K562 (cell line): ENCODE measurements around the gene UFSP1.

Experiments
- ARNT ChIP-seq, 2 experiments: fragments of 450-650 bp; IDR thresholded peaks; 2 replicates each; pipeline ENCODE4 v1.6.1; 2016; ENCODE audit warnings: mild to moderate bottlenecking in 1 of 2
- ATF7 ChIP-seq: fragments of 450-650 bp; IDR thresholded peaks from 2 replicates; pipeline ENCODE4 v1.7.1; 2014; ENCODE audit warnings: mild to moderate bottlenecking, moderate library complexity
- EP300 ChIP-seq: IDR thresholded peaks from 2 replicates; pipeline ENCODE4 v1.6.1; 2012; ENCODE audit warnings: low read length, improper control_type of control experiment
- FOXA1 ChIP-seq: fragments of 450-650 bp; IDR thresholded peaks from 2 replicates; pipeline ENCODE4 v1.6.1; 2016; ENCODE audit warnings: mild to moderate bottlenecking, borderline replicate concordance
- MTF1 ChIP-seq: fragments of 250-450 bp; sonication (Bioruptor Pico); IDR thresholded peaks from 2 replicates; pipeline ENCODE4 v1.9.0; 2021; ENCODE audit warnings: moderate library complexity, mild to moderate bottlenecking, inconsistent platforms, borderline replicate concordance
- SMAD2 ChIP-seq: fragments of 150-350 bp; IDR thresholded peaks from 2 replicates; pipeline ENCODE4 v1.6.1; 2014; ENCODE audit warnings: low read depth, mild to moderate bottlenecking, low read length
- TBP ChIP-seq: optimal IDR thresholded peaks from 2 replicates; pipeline ENCODE3; 2011; ENCODE audit warnings: low read depth, low read length, improper control_type of control experiment
- ZNF124 ChIP-seq: sonication (generic); formaldehyde crosslinking; IDR thresholded peaks from 2 replicates; pipeline ENCODE4 v1.8.1; 2022; ENCODE audit warnings: missing genetic modification reagents
- TF ChIP-seq, protein P1 (sequence below): fragments of 450-650 bp; conservative IDR thresholded peaks from 2 replicates; pipeline ENCODE4 v1.6.1; 2016; ENCODE audit warnings: missing genetic modification characterization, low read depth, mild to moderate bottlenecking, missing compliant biosample characterization, moderate library complexity
- TF ChIP-seq, protein P2 (sequence below), 3 experiments: IDR thresholded peaks in 2 of 3; conservative IDR thresholded peaks in 1 of 3; 2 replicates each; pipeline ENCODE4 v1.5.1; 2011 to 2012; ENCODE audit warnings: low read length in 3 of 3, mild to moderate bottlenecking in 3 of 3, control low read depth in 2 of 3, improper control_type of control experiment in 1 of 3, inconsistent platforms in 1 of 3, low read depth in 1 of 3, mixed read lengths in 1 of 3, moderate library complexity in 1 of 3; ENCODE audit not compliant: insufficient read depth in 2 of 3
- TF ChIP-seq, protein P3 (sequence below): fragments of 450-650 bp; IDR thresholded peaks from 2 replicates; pipeline ENCODE4 v1.7.1; 2018; ENCODE audit warnings: mild to moderate bottlenecking, low read depth; ENCODE audit not compliant: partially characterized antibody

DNA sequence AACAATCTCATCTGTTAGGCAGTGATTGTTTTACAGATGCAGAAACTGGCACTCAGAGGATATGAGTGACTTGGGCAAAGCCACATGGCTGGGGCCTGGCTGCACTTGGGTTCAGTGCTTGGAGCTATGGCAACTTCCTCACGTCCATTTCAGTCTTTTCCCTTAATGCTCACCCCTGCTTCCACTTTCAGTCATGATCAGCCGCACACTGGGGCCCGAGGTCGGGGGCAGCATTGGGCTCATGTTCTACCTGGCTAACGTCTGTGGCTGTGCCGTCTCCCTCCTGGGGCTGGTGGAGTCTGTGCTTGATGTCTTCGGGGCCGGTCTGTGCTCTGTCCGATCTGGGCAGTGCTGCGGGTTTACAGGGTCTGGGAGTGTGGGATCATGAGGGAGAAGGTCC is 34.0 kb downstream of the UFSP1 start:
- TF ChIP-seq, protein P1, sequence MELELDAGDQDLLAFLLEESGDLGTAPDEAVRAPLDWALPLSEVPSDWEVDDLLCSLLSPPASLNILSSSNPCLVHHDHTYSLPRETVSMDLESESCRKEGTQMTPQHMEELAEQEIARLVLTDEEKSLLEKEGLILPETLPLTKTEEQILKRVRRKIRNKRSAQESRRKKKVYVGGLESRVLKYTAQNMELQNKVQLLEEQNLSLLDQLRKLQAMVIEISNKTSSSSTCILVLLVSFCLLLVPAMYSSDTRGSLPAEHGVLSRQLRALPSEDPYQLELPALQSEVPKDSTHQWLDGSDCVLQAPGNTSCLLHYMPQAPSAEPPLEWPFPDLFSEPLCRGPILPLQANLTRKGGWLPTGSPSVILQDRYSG (tag), result no peak
- TF ChIP-seq, protein P2, sequence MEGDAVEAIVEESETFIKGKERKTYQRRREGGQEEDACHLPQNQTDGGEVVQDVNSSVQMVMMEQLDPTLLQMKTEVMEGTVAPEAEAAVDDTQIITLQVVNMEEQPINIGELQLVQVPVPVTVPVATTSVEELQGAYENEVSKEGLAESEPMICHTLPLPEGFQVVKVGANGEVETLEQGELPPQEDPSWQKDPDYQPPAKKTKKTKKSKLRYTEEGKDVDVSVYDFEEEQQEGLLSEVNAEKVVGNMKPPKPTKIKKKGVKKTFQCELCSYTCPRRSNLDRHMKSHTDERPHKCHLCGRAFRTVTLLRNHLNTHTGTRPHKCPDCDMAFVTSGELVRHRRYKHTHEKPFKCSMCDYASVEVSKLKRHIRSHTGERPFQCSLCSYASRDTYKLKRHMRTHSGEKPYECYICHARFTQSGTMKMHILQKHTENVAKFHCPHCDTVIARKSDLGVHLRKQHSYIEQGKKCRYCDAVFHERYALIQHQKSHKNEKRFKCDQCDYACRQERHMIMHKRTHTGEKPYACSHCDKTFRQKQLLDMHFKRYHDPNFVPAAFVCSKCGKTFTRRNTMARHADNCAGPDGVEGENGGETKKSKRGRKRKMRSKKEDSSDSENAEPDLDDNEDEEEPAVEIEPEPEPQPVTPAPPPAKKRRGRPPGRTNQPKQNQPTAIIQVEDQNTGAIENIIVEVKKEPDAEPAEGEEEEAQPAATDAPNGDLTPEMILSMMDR (IDR thresholded peaks at IDR 0.05 in 2 of 3, conservative IDR thresholded peaks at IDR 0.05 in 1 of 3; ENCODE audit: insufficient read depth in 2 of 3, low read depth in 1 of 3, low read length in 3 of 3), result no peak
- TF ChIP-seq FOXA1, result no peak
- TF ChIP-seq EP300, result no peak
- TF ChIP-seq ARNT (IDR thresholded peaks at IDR 0.05), result no peak
- no peak for TF ChIP-seq SMAD2
- no peak for TF ChIP-seq ZNF124 (CRISPR knock-in tag)
- TF ChIP-seq TBP, result no peak
- no peak for TF ChIP-seq MTF1 (CRISPR knock-in tag)
- TF ChIP-seq, protein P3, sequence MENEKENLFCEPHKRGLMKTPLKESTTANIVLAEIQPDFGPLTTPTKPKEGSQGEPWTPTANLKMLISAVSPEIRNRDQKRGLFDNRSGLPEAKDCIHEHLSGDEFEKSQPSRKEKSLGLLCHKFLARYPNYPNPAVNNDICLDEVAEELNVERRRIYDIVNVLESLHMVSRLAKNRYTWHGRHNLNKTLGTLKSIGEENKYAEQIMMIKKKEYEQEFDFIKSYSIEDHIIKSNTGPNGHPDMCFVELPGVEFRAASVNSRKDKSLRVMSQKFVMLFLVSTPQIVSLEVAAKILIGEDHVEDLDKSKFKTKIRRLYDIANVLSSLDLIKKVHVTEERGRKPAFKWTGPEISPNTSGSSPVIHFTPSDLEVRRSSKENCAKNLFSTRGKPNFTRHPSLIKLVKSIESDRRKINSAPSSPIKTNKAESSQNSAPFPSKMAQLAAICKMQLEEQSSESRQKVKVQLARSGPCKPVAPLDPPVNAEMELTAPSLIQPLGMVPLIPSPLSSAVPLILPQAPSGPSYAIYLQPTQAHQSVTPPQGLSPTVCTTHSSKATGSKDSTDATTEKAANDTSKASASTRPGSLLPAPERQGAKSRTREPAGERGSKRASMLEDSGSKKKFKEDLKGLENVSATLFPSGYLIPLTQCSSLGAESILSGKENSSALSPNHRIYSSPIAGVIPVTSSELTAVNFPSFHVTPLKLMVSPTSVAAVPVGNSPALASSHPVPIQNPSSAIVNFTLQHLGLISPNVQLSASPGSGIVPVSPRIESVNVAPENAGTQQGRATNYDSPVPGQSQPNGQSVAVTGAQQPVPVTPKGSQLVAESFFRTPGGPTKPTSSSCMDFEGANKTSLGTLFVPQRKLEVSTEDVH, result no peak
- no peak for TF ChIP-seq ATF7
